ENCODE data around the gene SAMSN1. TPM values are rescaled to one million over a fixed set of nuclear protein-coding genes. Genes with fewer than 3 reads are reported as not detected.
A peak's percentile ranks its signal among the peaks of the same experiment; 100 is the strongest.

SAMSN1 gene
- total and polyA plus RNA-seq, 8 donors = 1.4 to 45.7 (median 2.1) TPM

DNA sequence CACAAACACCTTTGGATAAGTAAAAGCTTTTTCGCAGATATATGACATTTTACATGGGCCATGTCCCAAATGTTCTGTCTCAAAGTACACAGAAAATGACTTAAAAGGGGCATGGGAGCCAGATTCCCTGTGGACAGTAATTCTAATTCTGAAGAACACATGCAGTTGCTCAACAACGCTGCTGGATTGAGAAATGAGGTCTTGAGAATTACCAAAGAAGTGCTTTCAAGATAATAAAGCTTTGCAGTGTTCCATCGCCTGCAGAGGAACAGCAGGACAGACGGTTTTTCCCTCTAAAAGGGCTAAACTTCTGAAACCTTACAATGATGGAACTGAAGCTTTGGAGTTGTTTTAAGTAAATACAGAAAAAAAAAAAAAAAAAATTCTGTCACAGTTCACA, 107.9 kb downstream of the SAMSN1 start:
- intact Hi-C loops (cut with DNase I) = no loop called here
- ATAC-seq (no peak), DNase-seq (peak in 1 of 4 donors; percentile 29)

DNA sequence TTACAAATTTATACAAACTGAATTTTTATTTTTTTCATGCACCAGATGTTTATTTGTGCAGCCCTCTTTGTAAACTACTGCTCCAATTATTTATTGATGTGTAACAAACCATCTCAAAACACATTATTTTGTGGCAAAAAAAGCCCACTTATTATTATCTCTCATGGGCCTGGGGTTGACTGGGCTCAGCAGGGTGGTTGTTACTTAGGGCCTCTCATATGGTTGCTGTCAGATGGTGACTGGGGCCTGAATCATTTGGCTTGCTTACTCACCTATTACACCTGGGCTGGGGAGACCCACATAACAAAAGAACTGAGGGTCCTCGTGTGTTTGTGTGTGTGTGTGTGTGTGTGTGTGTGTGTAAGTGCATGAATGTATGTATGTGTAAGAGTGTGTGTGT, 110.7 kb downstream of the SAMSN1 start:
- H3K36me3 ChIP-seq = no peaks in the 10 kb centered on the region
- H3K4me3 ChIP-seq = no peak overlapping the region
- no peak overlapping the region for H3K27ac ChIP-seq
- ATAC-seq (no peak), DNase-seq (no peak)
- H3K4me1 ChIP-seq = no peaks in the 10 kb centered on the region
- H3K9me3 ChIP-seq = no peaks in the 10 kb centered on the region
- TF ChIP-seq, protein P1, sequence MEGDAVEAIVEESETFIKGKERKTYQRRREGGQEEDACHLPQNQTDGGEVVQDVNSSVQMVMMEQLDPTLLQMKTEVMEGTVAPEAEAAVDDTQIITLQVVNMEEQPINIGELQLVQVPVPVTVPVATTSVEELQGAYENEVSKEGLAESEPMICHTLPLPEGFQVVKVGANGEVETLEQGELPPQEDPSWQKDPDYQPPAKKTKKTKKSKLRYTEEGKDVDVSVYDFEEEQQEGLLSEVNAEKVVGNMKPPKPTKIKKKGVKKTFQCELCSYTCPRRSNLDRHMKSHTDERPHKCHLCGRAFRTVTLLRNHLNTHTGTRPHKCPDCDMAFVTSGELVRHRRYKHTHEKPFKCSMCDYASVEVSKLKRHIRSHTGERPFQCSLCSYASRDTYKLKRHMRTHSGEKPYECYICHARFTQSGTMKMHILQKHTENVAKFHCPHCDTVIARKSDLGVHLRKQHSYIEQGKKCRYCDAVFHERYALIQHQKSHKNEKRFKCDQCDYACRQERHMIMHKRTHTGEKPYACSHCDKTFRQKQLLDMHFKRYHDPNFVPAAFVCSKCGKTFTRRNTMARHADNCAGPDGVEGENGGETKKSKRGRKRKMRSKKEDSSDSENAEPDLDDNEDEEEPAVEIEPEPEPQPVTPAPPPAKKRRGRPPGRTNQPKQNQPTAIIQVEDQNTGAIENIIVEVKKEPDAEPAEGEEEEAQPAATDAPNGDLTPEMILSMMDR (IDR thresholded peaks at IDR 0.05) = no peak
- intact Hi-C loops (cut with DNase I) = no loop called here
- H3K27me3 ChIP-seq = no peaks in the 10 kb centered on the region

More for the DNA sequence above, 107.9 kb downstream of the SAMSN1 start:
- no peaks in the 10 kb centered on the region for H3K9me3 ChIP-seq
- TF ChIP-seq, protein P1 (IDR thresholded peaks at IDR 0.05) = no peak
- H3K27ac ChIP-seq = no peak overlapping the region
- no peaks in the 10 kb centered on the region for H3K27me3 ChIP-seq
- H3K36me3 ChIP-seq = no peaks in the 10 kb centered on the region
- no peaks in the 10 kb centered on the region for H3K4me1 ChIP-seq
- no peak overlapping the region for H3K4me3 ChIP-seq

Other genes with a start within 250 kb of the SAMSN1 start
- 10 to 100 TPM; 25.4 to 37.3 TPM for gene HSPA13, start 163.2 kb downstream of the SAMSN1 start, total RNA-seq
- 10 to 100 TPM; 37.0 to 41.1 (median 40.3) TPM for gene HSPA13, start 163.2 kb downstream of the SAMSN1 start, polyA plus RNA-seq (ENCODE audit: insufficient read length in 6 of 6)

All from left lung (tissue), 10 donors.